DOHH2 (cell line): ENCODE results near the gene PYGB.

Experiments
- CTCF ChIP-seq: fragments of 200-600 bp; sonication (generic); IDR thresholded peaks from one replicate; pipeline ENCODE4 v1.5.1; 2014; ENCODE audit warnings: antibody characterized with exemption, mild to moderate bottlenecking, low read depth, low read length; ENCODE audit not compliant: poor library complexity, severe bottlenecking
- EZH2phosphoT487 ChIP-seq: fragments of 200-600 bp; sonication (generic); IDR thresholded peaks from 2 replicates; pipeline ENCODE4 v1.6.1; 2017; ENCODE audit warnings: borderline replicate concordance, mild to moderate bottlenecking, antibody characterized with exemption, low read length, moderate library complexity, mixed read lengths

DNA sequence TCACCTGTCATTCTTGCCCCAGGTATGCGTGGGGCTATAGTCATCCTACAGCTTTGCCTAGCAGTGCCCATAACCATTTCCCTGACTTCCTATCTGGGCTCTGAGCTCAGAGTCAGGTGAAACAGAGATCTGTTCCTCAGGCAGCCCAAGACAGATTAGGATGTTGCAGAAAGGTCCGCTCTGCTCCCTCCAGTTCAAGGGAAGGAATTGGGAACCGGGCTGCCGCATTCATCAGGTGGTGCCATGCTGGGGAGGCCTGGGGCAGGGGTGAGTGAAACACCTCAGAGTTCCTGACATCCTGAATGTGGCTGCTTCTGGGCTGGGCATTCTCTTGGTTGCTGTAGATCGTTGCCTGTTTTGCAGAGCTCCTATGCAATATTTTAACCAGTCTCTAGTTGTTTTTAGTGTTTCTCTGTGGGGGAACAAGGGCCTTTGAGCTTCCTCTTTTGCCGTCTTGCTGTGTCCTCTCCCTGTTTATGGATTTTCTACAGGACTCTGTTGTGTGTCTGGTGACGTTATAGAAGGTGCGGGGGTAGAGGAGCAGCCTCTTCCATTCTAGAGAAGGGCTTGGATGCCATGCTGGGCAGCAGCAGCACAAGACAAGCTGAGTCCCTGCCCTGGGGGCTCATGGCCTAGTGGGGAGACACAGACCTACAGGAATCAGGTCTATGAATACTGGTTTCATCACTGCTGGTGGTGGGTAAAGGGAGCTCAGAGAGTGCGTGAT, 43.2 kb upstream of the PYGB start:
- TF ChIP-seq CTCF (no peak), EZH2phosphoT487 (no peak)
